Sigmoid colon (tissue), 7 donors: ENCODE data around the gene VAV3. TPM values are rescaled to one million over a fixed set of nuclear protein-coding genes. Genes with fewer than 3 reads are reported as not detected.

Experiments
- DNase-seq: peaks from one replicate; pipeline ENCODE4 v3.0.0-alpha.2; 2019
- H3K27ac ChIP-seq, 4 donors: fragments of 200-600 bp; sonication (generic); one replicate each; pipeline ENCODE4 v1.5.1; 2016 to 2019; ENCODE audit warnings: mild to moderate bottlenecking in 1 of 4
- H3K27me3 ChIP-seq, 3 donors: fragments of 200-600 bp; sonication (generic); one replicate each; pipeline ENCODE4 v1.5.1; 2019; ENCODE audit warnings: mild to moderate bottlenecking in 1 of 3
- H3K36me3 ChIP-seq, 4 donors: fragments of 200-600 bp; sonication (generic); one replicate each; pipeline ENCODE4 v1.5.1; 2016 to 2019
- H3K4me1 ChIP-seq, 4 donors: fragments of 200-600 bp; sonication (generic); one replicate each; pipeline ENCODE4 v1.5.1; 2017 to 2019
- H3K4me3 ChIP-seq, 4 donors: fragments of 200-600 bp; sonication (generic); one replicate each; pipeline ENCODE4 v1.5.1; 2017 to 2019; ENCODE audit warnings: mild to moderate bottlenecking in 2 of 4, moderate library complexity in 1 of 4
- H3K9me3 ChIP-seq, 4 donors: fragments of 200-600 bp in 3 of 4; sonication (generic) in 3 of 4; one replicate each; pipeline versions ENCODE4 v1.5.1 to v1.6.1; 2013 to 2019
- CTCF ChIP-seq, 4 experiments: fragments of 450-650 bp in 3 of 4; fragments of 200-600 bp in 1 of 4; IDR thresholded peaks; one replicate each; pipeline ENCODE4 v1.5.1; 2016 to 2019; ENCODE audit warnings: antibody characterized with exemption in 4 of 4, mild to moderate bottlenecking in 3 of 4, moderate library complexity in 2 of 4
- EP300 ChIP-seq, 4 donors: sonication (generic); formaldehyde crosslinking; IDR thresholded peaks; one replicate each; pipeline ENCODE4 v1.6.1; 2017; ENCODE audit warnings: antibody characterized with exemption in 4 of 4
- POLR2A ChIP-seq, 2 donors: fragments of 450-650 bp; IDR thresholded peaks; one replicate each; pipeline ENCODE4 v1.6.1; 2016; ENCODE audit warnings: antibody characterized with exemption in 2 of 2, mild to moderate bottlenecking in 2 of 2, moderate library complexity in 2 of 2
- POLR2AphosphoS5 ChIP-seq, 4 donors: sonication (generic); formaldehyde crosslinking; IDR thresholded peaks; one replicate each; pipeline ENCODE4 v1.6.1; 2017; ENCODE audit warnings: antibody characterized with exemption in 4 of 4
- WGBS, 2 donors: extraction: QIAGEN DNeasy Blood & Tissue Kit; methylation state at CpG; one replicate each; pipeline ENCODE4 v1.1.7; 2013; 5-methylcytosine and 5-hydroxymethylcytosine counted together
- intact Hi-C: fragments of 100-400 bp; cut with DNase I; formaldehyde crosslinking; loops from one replicate; pipeline ENCODE4 v1.15.1; 2023
- polyA plus RNA-seq, 3 donors: library from polyadenylated mRNA; stranded (reverse); fragments of 200-250 nt; gene quantifications; one replicate each; pipeline ENCODE4 v1.2.3, GENCODE V29; 2013
- total RNA-seq, 4 donors: library from RNA; depleted of rRNA; stranded (reverse); fragments of >200 nt; gene quantifications; one replicate each; pipeline ENCODE4 v1.1.0, GENCODE V29; 2016
- donor health status: healthy with polysubstance abuse.
- donor health status: Bipolar disorder and iron deficiency.
- donor health status: healthy.

The VAV3 gene
- total and polyA plus RNA-seq, 7 donors, result 3.5 to 72.1 (median 17.3) TPM

GRCh38 chr1:107807405-107807804 is 157.6 kb downstream of the VAV3 start:
- Histone ChIP-seq H3K4me3 (no peak overlapping the region), H3K9me3 (no peaks in the 10 kb centered on the region), H3K27me3 (no peaks in the 10 kb centered on the region), H3K4me1 (no peaks in the 10 kb centered on the region), H3K36me3 (no peaks in the 10 kb centered on the region), H3K27ac (no peak overlapping the region)
- intact Hi-C loops, result no loop called here
- WGBS, 2 donors, result 38 to 50% methylated on average over 1 of the region's 1 CpG
- DNase-seq, result no peak
- no peak for TF ChIP-seq POLR2AphosphoS5 (IDR thresholded peaks at IDR 0.05)

GRCh38 chr1:107806902-107807301 is 158.1 kb downstream of the VAV3 start:
- intact Hi-C loops, result no loop called here
- no peak overlapping the region for H3K27ac ChIP-seq
- TF ChIP-seq CTCF (IDR thresholded peaks at IDR 0.05) (no peak), EP300 (IDR thresholded peaks at IDR 0.05) (no peak), POLR2AphosphoS5 (IDR thresholded peaks at IDR 0.05) (no peak), POLR2A (IDR thresholded peaks at IDR 0.05) (no peak)
- DNase-seq, result no peak
- H3K4me3 ChIP-seq, result no peak overlapping the region
- 67 to 82% methylated on average over 4 of the region's 4 CpGs for WGBS, 2 donors
- no peaks in the 10 kb centered on the region for H3K36me3 ChIP-seq
- H3K9me3 ChIP-seq, result no peaks in the 10 kb centered on the region
- H3K4me1 ChIP-seq, result no peaks in the 10 kb centered on the region
- H3K27me3 ChIP-seq, result no peaks in the 10 kb centered on the region

GRCh38 chr1:107804741-107805140 is 160.2 kb downstream of the VAV3 start:
- Histone ChIP-seq H3K27ac (no peak overlapping the region), H3K9me3 (no peaks in the 10 kb centered on the region), H3K4me3 (no peak overlapping the region), H3K36me3 (no peaks in the 10 kb centered on the region), H3K27me3 (no peaks in the 10 kb centered on the region), H3K4me1 (no peaks in the 10 kb centered on the region)
- WGBS, 2 donors, result 45% methylated on average over 1 of the region's 1 CpG
- no peak for TF ChIP-seq CTCF (IDR thresholded peaks at IDR 0.05)
- TF ChIP-seq EP300 (IDR thresholded peaks at IDR 0.05), result no peak
- no peak for TF ChIP-seq POLR2A (IDR thresholded peaks at IDR 0.05)
- TF ChIP-seq POLR2AphosphoS5 (IDR thresholded peaks at IDR 0.05), result no peak
- DNase-seq, result no peak
- intact Hi-C loops, result no loop called here

GRCh38 chr1:107804134-107804533 is 160.8 kb downstream of the VAV3 start:
- no peak for TF ChIP-seq CTCF (IDR thresholded peaks at IDR 0.05)
- TF ChIP-seq EP300 (IDR thresholded peaks at IDR 0.05), result no peak
- TF ChIP-seq POLR2AphosphoS5 (IDR thresholded peaks at IDR 0.05), result no peak
- no peak for TF ChIP-seq POLR2A (IDR thresholded peaks at IDR 0.05)
- no peak overlapping the region for H3K27ac ChIP-seq
- no peak for DNase-seq
- no peaks in the 10 kb centered on the region for H3K27me3 ChIP-seq
- no peaks in the 10 kb centered on the region for H3K36me3 ChIP-seq
- WGBS, 2 donors, result 28 to 67% methylated on average over 1 of the region's 1 CpG
- no peaks in the 10 kb centered on the region for H3K9me3 ChIP-seq
- intact Hi-C loops, result no loop called here
- H3K4me1 ChIP-seq, result no peaks in the 10 kb centered on the region
- H3K4me3 ChIP-seq, result no peak overlapping the region

GRCh38 chr1:107803579-107803978 is 161.4 kb downstream of the VAV3 start:
- Histone ChIP-seq H3K27me3 (no peaks in the 10 kb centered on the region), H3K27ac (no peak overlapping the region), H3K4me3 (no peak overlapping the region), H3K9me3 (no peaks in the 10 kb centered on the region), H3K36me3 (no peaks in the 10 kb centered on the region), H3K4me1 (no peaks in the 10 kb centered on the region)
- intact Hi-C loops, result no loop called here
- no peak for DNase-seq
- TF ChIP-seq EP300 (IDR thresholded peaks at IDR 0.05) (no peak), POLR2AphosphoS5 (IDR thresholded peaks at IDR 0.05) (no peak), CTCF (IDR thresholded peaks at IDR 0.05) (no peak), POLR2A (IDR thresholded peaks at IDR 0.05) (no peak)
- 44 to 63% methylated on average over 1 of the region's 1 CpG for WGBS, 2 donors
